ENCODE data around the gene KCNIP1.

KCNIP1 gene

DNA sequence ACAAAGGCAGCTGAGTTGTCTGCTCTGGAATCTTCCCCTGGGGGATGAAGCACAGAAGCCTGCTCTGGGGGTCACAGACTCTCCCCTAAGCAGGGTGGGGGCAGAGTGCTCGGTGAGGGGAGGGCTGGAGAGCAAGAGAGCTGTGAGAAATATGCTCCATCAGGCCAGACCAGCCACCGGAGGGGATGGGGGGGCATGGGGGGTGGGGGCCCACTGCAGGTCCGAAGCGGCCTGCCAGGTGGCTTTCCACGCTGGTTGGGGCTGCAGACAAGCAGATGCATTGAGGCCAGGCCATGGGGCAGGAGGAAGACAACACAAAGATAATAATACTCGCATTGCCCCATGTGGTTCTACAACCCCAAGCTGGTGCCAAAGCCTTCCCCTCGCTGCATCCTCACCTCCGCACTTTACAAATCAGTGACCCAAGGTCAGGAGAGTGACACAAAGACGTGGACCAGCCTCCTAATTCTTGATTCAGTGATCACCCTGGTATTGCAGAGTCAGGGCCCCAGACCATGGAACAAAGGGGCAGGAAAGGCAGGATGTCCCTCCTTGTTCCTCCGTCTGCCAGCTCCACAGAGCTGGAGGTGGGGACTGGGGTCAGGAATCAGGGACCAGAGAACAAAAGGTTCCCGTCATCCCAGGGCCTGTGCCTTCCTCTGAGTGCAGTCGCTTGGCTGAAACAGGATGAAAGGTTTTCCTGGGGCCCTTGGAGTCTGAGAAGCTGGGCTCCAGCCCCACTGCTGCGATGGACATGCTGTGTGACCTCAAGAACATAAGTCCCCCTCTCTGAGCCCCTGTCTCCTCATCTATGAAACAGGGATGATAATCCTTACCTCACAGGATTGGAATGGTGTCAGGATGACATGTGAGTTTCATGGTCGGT is 242.5 kb downstream of the KCNIP1 start:
- Histone ChIP-seq H3K9me2 (replicated peaks; ENCODE audit: insufficient read depth, low read length) (no peaks in the 10 kb centered on the region), H3K79me2 (ENCODE audit: insufficient read depth, low read length) (no peaks in the 10 kb centered on the region), H3K27me3 (ENCODE audit: low read length) (no peaks in the 10 kb centered on the region), H3K9me3 (ENCODE audit: insufficient read depth, low read length) (no peaks in the 10 kb centered on the region), H3F3A (ENCODE audit: insufficient read depth) (no peaks in the 10 kb centered on the region), H3K9ac (ENCODE audit: low read length) (no peak overlapping the region), H3K4me3 (ENCODE audit: insufficient read depth, low read length, poor library complexity, severe bottlenecking) (no peak overlapping the region), H3K4me2 (ENCODE audit: low read depth, low read length, poor library complexity, severe bottlenecking) (no peak overlapping the region), H3K27ac (ENCODE audit: low read depth, low read length) (no peak overlapping the region), H2AFZ (ENCODE audit: low read depth, low read length, severe bottlenecking) (no peak overlapping the region), H3K36me3 (ENCODE audit: low read length) (no peaks in the 10 kb centered on the region), H4K20me1 (ENCODE audit: low read depth, low read length) (no peaks in the 10 kb centered on the region)
- no peak for TF ChIP-seq EZH2phosphoT487 (conservative IDR thresholded peaks at IDR 0.05; ENCODE audit: low read length)
- TF ChIP-seq, protein P1, sequence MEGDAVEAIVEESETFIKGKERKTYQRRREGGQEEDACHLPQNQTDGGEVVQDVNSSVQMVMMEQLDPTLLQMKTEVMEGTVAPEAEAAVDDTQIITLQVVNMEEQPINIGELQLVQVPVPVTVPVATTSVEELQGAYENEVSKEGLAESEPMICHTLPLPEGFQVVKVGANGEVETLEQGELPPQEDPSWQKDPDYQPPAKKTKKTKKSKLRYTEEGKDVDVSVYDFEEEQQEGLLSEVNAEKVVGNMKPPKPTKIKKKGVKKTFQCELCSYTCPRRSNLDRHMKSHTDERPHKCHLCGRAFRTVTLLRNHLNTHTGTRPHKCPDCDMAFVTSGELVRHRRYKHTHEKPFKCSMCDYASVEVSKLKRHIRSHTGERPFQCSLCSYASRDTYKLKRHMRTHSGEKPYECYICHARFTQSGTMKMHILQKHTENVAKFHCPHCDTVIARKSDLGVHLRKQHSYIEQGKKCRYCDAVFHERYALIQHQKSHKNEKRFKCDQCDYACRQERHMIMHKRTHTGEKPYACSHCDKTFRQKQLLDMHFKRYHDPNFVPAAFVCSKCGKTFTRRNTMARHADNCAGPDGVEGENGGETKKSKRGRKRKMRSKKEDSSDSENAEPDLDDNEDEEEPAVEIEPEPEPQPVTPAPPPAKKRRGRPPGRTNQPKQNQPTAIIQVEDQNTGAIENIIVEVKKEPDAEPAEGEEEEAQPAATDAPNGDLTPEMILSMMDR (IDR thresholded peaks at IDR 0.05; ENCODE audit: insufficient read depth, low read length, poor library complexity, severe bottlenecking), result no peak

DNA sequence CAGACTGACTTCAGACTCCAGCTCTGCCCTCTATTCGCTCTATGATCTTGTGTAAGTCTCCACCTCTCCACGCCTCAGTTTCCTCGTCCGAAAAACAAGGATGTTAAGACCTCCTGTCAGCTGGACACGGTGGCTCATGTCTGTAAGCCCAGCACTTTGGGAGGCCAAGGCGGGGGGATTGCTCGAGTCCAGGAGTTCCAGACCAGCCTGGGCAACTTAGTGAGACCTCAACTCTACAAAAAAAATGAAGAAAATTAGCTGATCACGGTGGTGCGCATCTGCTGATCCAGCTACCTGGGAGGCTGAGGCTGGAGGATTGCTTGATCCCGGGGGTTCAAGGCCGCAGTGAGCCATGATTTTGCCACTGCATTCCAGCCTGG is 243.1 kb downstream of the KCNIP1 start:
- TF ChIP-seq EZH2phosphoT487 (conservative IDR thresholded peaks at IDR 0.05; ENCODE audit: low read length), result no peak
- TF ChIP-seq, protein P1 (IDR thresholded peaks at IDR 0.05; ENCODE audit: insufficient read depth, low read length, poor library complexity, severe bottlenecking), result no peak
- H4K20me1 ChIP-seq (ENCODE audit: low read depth, low read length), result no peaks in the 10 kb centered on the region

DNA sequence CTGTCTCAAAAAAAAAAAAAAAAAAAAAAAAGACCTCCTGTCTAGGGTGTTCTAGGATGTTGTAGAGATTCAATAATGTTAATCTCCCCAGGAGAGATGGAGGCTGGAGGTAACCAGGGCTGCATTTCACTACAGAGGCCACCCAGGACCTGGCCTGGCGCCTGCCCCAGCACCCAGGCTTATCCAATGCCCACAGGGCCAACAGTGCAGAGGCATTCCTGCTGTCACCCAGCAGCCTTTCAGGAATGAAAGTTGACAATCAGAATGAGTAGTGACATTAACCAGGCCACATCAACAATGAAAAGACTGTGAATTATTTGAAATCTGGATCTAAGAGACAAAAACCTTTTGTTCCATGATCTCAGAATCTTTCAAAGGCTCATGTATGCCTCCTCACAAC is 243.5 kb downstream of the KCNIP1 start:
- H3K36me3 ChIP-seq (ENCODE audit: low read length), result no peaks in the 10 kb centered on the region
- no peak overlapping the region for H3K9ac ChIP-seq (ENCODE audit: low read length)
- H3K9me2 ChIP-seq (replicated peaks; ENCODE audit: insufficient read depth, low read length), result no peaks in the 10 kb centered on the region
- no peaks in the 10 kb centered on the region for H4K20me1 ChIP-seq (ENCODE audit: low read depth, low read length)
- no peak overlapping the region for H3K4me3 ChIP-seq (ENCODE audit: insufficient read depth, low read length, poor library complexity, severe bottlenecking)
- H3K79me2 ChIP-seq (ENCODE audit: insufficient read depth, low read length), result no peaks in the 10 kb centered on the region
- no peak overlapping the region for H3K4me2 ChIP-seq (ENCODE audit: low read depth, low read length, poor library complexity, severe bottlenecking)
- no peaks in the 10 kb centered on the region for H3K9me3 ChIP-seq (ENCODE audit: insufficient read depth, low read length)
- no peaks in the 10 kb centered on the region for H3K27me3 ChIP-seq (ENCODE audit: low read length)
- TF ChIP-seq, protein P1 (IDR thresholded peaks at IDR 0.05; ENCODE audit: insufficient read depth, low read length, poor library complexity, severe bottlenecking), result no peak
- no peak for TF ChIP-seq EZH2phosphoT487 (conservative IDR thresholded peaks at IDR 0.05; ENCODE audit: low read length)
- H2AFZ ChIP-seq (ENCODE audit: low read depth, low read length, severe bottlenecking), result no peak overlapping the region
- no peaks in the 10 kb centered on the region for H3F3A ChIP-seq (ENCODE audit: insufficient read depth)
- no peak overlapping the region for H3K27ac ChIP-seq (ENCODE audit: low read depth, low read length)

More for the DNA sequence above, 243.1 kb downstream of the KCNIP1 start:
- no peaks in the 10 kb centered on the region for H3F3A ChIP-seq (ENCODE audit: insufficient read depth)
- no peaks in the 10 kb centered on the region for H3K27me3 ChIP-seq (ENCODE audit: low read length)
- no peak overlapping the region for H3K4me3 ChIP-seq (ENCODE audit: insufficient read depth, low read length, poor library complexity, severe bottlenecking)
- H3K9me3 ChIP-seq (ENCODE audit: insufficient read depth, low read length), result no peaks in the 10 kb centered on the region
- H3K27ac ChIP-seq (ENCODE audit: low read depth, low read length), result no peak overlapping the region
- no peaks in the 10 kb centered on the region for H3K9me2 ChIP-seq (replicated peaks; ENCODE audit: insufficient read depth, low read length)
- no peaks in the 10 kb centered on the region for H3K79me2 ChIP-seq (ENCODE audit: insufficient read depth, low read length)
- no peak overlapping the region for H3K9ac ChIP-seq (ENCODE audit: low read length)
- no peaks in the 10 kb centered on the region for H3K36me3 ChIP-seq (ENCODE audit: low read length)
- H2AFZ ChIP-seq (ENCODE audit: low read depth, low read length, severe bottlenecking), result no peak overlapping the region
- no peak overlapping the region for H3K4me2 ChIP-seq (ENCODE audit: low read depth, low read length, poor library complexity, severe bottlenecking)

Data from SU-DHL-6 (cell line).